Measurements from ENCODE around the gene CHD3. TPM values are rescaled to one million over a fixed set of nuclear protein-coding genes. Genes with fewer than 3 reads are reported as not detected.

The CHD3 gene
- total and polyA plus RNA-seq, 2 of the 13 experiments (the other 11 are each of a cell fraction or from before 2014, with no cell fraction given): 2.7 to 3.7 TPM

GRCh38 chr17:7931709-7932482 is 43.3 kb downstream of the CHD3 start, which contains the start of the genes CNTROB and TRAPPC1 (continued):
- TF ChIP-seq, protein P1, sequence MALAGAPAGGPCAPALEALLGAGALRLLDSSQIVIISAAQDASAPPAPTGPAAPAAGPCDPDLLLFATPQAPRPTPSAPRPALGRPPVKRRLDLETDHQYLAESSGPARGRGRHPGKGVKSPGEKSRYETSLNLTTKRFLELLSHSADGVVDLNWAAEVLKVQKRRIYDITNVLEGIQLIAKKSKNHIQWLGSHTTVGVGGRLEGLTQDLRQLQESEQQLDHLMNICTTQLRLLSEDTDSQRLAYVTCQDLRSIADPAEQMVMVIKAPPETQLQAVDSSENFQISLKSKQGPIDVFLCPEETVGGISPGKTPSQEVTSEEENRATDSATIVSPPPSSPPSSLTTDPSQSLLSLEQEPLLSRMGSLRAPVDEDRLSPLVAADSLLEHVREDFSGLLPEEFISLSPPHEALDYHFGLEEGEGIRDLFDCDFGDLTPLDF (CRISPR knock-in tag; IDR thresholded peaks at IDR 0.05): 0 out of 2 replicates have a peak, but pooled peaks have one; percentile 62
- TF ChIP-seq, protein P2, sequence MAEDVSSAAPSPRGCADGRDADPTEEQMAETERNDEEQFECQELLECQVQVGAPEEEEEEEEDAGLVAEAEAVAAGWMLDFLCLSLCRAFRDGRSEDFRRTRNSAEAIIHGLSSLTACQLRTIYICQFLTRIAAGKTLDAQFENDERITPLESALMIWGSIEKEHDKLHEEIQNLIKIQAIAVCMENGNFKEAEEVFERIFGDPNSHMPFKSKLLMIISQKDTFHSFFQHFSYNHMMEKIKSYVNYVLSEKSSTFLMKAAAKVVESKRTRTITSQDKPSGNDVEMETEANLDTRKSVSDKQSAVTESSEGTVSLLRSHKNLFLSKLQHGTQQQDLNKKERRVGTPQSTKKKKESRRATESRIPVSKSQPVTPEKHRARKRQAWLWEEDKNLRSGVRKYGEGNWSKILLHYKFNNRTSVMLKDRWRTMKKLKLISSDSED (CRISPR knock-in tag; IDR thresholded peaks at IDR 0.05): no peak
- TF ChIP-seq DBP (CRISPR knock-in tag; IDR thresholded peaks at IDR 0.05; ENCODE audit: not compliant biosample characterization) (peak; percentile 78), HES4 (CRISPR knock-in tag; IDR thresholded peaks at IDR 0.05; ENCODE audit: borderline replicate concordance) (no peak), MXI1 (IDR thresholded peaks at IDR 0.05; ENCODE audit: borderline replicate concordance, low read depth, low read length) (no peak; the same call in 2 of the 3 replicates), POLR2G (IDR thresholded peaks at IDR 0.05; ENCODE audit: low read depth, low read length) (peak; percentile 88), KLF16 (CRISPR knock-in tag; IDR thresholded peaks at IDR 0.05) (peak in 1 of 2 experiments; percentile 6; a peak in 1 of 4 replicates), NCOA1 (CRISPR knock-in tag; IDR thresholded peaks at IDR 0.05) (no peak), TAF15 (IDR thresholded peaks at IDR 0.05; ENCODE audit: low read depth, low read length, poor library complexity, severe bottlenecking) (peak; percentile 43), SETDB1 (CRISPR knock-in tag; IDR thresholded peaks at IDR 0.05; ENCODE audit: borderline replicate concordance) (no peak), ZNF619 (CRISPR knock-in tag; IDR thresholded peaks at IDR 0.05) (no peak), PAWR (CRISPR knock-in tag; IDR thresholded peaks at IDR 0.05; ENCODE audit: borderline replicate concordance) (no peak), KMT2A (CRISPR knock-in tag; IDR thresholded peaks at IDR 0.05) (no peak), ZBTB21 (CRISPR knock-in tag; IDR thresholded peaks at IDR 0.05) (0 out of 2 replicates have a peak, but pooled peaks have one; percentile 66), TAF1 (CRISPR knock-in tag; IDR thresholded peaks at IDR 0.05) (peak; percentile 28; the same call in 1 of the 2 replicates), ZNF768 (CRISPR knock-in tag; IDR thresholded peaks at IDR 0.05) (no peak), ZNF329 (CRISPR knock-in tag; IDR thresholded peaks at IDR 0.05; ENCODE audit: low read depth) (no peak), HNF4A (CRISPR knock-in tag; IDR thresholded peaks at IDR 0.05) (0 out of 2 replicates have a peak, but pooled peaks have one; percentile 3)
- TF ChIP-seq, protein P3, sequence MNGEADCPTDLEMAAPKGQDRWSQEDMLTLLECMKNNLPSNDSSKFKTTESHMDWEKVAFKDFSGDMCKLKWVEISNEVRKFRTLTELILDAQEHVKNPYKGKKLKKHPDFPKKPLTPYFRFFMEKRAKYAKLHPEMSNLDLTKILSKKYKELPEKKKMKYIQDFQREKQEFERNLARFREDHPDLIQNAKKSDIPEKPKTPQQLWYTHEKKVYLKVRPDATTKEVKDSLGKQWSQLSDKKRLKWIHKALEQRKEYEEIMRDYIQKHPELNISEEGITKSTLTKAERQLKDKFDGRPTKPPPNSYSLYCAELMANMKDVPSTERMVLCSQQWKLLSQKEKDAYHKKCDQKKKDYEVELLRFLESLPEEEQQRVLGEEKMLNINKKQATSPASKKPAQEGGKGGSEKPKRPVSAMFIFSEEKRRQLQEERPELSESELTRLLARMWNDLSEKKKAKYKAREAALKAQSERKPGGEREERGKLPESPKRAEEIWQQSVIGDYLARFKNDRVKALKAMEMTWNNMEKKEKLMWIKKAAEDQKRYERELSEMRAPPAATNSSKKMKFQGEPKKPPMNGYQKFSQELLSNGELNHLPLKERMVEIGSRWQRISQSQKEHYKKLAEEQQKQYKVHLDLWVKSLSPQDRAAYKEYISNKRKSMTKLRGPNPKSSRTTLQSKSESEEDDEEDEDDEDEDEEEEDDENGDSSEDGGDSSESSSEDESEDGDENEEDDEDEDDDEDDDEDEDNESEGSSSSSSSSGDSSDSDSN (CRISPR knock-in tag; IDR thresholded peaks at IDR 0.05): peak; percentile 34
- TF ChIP-seq, protein P4, sequence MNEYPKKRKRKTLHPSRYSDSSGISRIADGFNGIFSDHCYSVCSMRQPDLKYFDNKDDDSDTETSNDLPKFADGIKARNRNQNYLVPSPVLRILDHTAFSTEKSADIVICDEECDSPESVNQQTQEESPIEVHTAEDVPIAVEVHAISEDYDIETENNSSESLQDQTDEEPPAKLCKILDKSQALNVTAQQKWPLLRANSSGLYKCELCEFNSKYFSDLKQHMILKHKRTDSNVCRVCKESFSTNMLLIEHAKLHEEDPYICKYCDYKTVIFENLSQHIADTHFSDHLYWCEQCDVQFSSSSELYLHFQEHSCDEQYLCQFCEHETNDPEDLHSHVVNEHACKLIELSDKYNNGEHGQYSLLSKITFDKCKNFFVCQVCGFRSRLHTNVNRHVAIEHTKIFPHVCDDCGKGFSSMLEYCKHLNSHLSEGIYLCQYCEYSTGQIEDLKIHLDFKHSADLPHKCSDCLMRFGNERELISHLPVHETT (CRISPR knock-in tag; conservative IDR thresholded peaks at IDR 0.05): no peak
- TF ChIP-seq, protein P5, sequence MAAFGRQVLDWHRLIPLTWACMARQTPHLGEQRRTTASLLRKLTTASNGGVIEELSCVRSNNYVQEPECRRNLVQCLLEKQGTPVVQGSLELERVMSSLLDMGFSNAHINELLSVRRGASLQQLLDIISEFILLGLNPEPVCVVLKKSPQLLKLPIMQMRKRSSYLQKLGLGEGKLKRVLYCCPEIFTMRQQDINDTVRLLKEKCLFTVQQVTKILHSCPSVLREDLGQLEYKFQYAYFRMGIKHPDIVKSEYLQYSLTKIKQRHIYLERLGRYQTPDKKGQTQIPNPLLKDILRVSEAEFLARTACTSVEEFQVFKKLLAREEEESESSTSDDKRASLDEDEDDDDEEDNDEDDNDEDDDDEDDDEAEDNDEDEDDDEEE (CRISPR knock-in tag; IDR thresholded peaks at IDR 0.05): no peak
